CD4-positive, alpha-beta memory T cell (primary cell): Measurements from ENCODE around the gene TMEM61. TPM values are rescaled to one million over a fixed set of nuclear protein-coding genes. Genes with fewer than 3 reads are reported as not detected.
"Not testable (repeated sequence)": the region's sequence is repeated elsewhere in the genome, so short reads cannot be mapped to it uniquely, and the experiment has no call there.

Source experiments
- CTCF ChIA-PET: fragments of 350-600 bp; sonication (Branson Sonifier 250); formaldehyde crosslinking; loops from one replicate; lab custom pipeline; 2021; ENCODE audit warnings: inconsistent platforms; ENCODE audit not compliant: partially characterized antibody; lab: Charles Lee
- POLR2A ChIA-PET: fragments of 350-600 bp; sonication (Branson Sonifier 250); formaldehyde crosslinking; loops from one replicate; lab custom pipeline; 2021; ENCODE audit not compliant: partially characterized antibody; lab: Charles Lee
- DNase-seq, 5 donors: peaks; one replicate each; pipeline versions ENCODE4 v3.0.0 to v3.0.0-alpha.2; 2020 to 2022; ENCODE audit warnings: mixed read lengths in 1 of 5
- H3K27ac ChIP-seq: one replicate; pipeline ENCODE4 v1.7.0; 2013; ENCODE audit warnings: low read depth, low read length
- H3K27me3 ChIP-seq: 2 replicates; pipeline ENCODE4 v1.7.0; 2013; ENCODE audit warnings: mild to moderate bottlenecking, low read length, moderate library complexity; ENCODE audit not compliant: insufficient read depth
- H3K36me3 ChIP-seq: 2 replicates; pipeline ENCODE4 v1.7.0; 2013; ENCODE audit warnings: mild to moderate bottlenecking, low read length, moderate library complexity; ENCODE audit not compliant: insufficient read depth
- H3K4me1 ChIP-seq: 2 replicates; pipeline ENCODE4 v1.7.0; 2013; ENCODE audit warnings: mild to moderate bottlenecking, low read length, moderate library complexity; ENCODE audit not compliant: insufficient read depth
- H3K4me3 ChIP-seq, 2 donors: one replicate each; pipeline ENCODE4 v1.7.0; 2013; ENCODE audit warnings: low read length in 2 of 2, mild to moderate bottlenecking in 1 of 2
- H3K9me3 ChIP-seq, 2 donors: one replicate each; pipeline ENCODE4 v1.7.0; 2013; ENCODE audit warnings: low read length in 2 of 2, control low read depth in 1 of 2; ENCODE audit not compliant: control insufficient read depth in 1 of 2
- H3K27ac Mint-ChIP-seq, 7 donors: one replicate each; pipeline ENCODE4 v1.8.0; 2020 to 2021; ENCODE audit warnings: mixed read lengths in 7 of 7, mild to moderate bottlenecking in 6 of 7, inconsistent platforms in 3 of 7, moderate library complexity in 3 of 7
- H3K27me3 Mint-ChIP-seq, 2 donors: one replicate each; pipeline ENCODE4 v1.8.0; 2020 to 2021; ENCODE audit warnings: mixed read lengths in 2 of 2
- H3K36me3 Mint-ChIP-seq, 2 donors: one replicate each; pipeline ENCODE4 v1.8.0; 2020 to 2021; ENCODE audit warnings: mixed read lengths in 2 of 2, inconsistent platforms in 1 of 2, mild to moderate bottlenecking in 1 of 2
- H3K4me1 Mint-ChIP-seq, 4 donors: one replicate each; pipeline ENCODE4 v1.8.0; 2020 to 2021; ENCODE audit warnings: mixed read lengths in 4 of 4, mild to moderate bottlenecking in 1 of 4
- H3K4me3 Mint-ChIP-seq, 8 donors: one replicate each; pipeline ENCODE4 v1.8.0; 2020 to 2021; ENCODE audit warnings: mixed read lengths in 8 of 8, mild to moderate bottlenecking in 7 of 8, moderate library complexity in 6 of 8, inconsistent platforms in 3 of 8
- H3K9me3 Mint-ChIP-seq, 8 donors: one replicate each; pipeline ENCODE4 v1.8.0; 2020 to 2021; ENCODE audit warnings: mixed read lengths in 8 of 8, mild to moderate bottlenecking in 5 of 8, inconsistent platforms in 3 of 8, moderate library complexity in 1 of 8
- intact Hi-C: fragments of 100-400 bp; cut with micrococcal nuclease; formaldehyde crosslinking; loops from one replicate; pipeline ENCODE4 v1.15.1; 2023
- polyA plus RNA-seq, 2 donors: library from polyadenylated mRNA; unstranded; fragments of 300-500 nt; fragmentation: Illumina TruSeq; gene quantifications; one replicate each; pipeline ENCODE4 v1.2.3, GENCODE V29; 2021
- total RNA-seq, 2 experiments: library from RNA; stranded (reverse); gene quantifications; one replicate each; pipeline ENCODE4 v1.2.3, GENCODE V29; 2021

The TMEM61 gene
- total and polyA plus RNA-seq, 4 experiments from 2014 or later, result not detected

DNA sequence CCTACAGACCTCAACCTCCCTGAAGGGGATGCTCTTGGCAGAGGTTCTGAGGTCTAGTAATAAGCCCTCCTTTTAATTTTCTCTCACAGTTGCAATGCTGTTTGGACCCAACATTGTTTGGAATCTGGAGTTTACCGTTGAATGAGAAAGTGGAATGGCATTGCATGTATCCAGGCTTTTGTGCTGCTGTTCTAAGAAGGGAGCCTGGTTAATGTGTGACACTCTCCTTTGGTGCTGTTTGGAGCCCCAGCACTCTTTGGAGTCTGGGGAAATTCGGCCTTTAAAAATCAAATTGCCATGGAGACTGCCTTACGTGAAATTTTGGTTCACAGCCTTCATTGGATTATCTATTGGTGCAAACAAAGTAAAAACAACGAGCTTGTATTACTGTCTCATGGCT is 23.7 kb upstream of the TMEM61 start:
- ChIA-PET CTCF (interaction anchor here (2.3 to 3.3 kb wide), 3 partner anchors 9 to 40 kb away, joined by 11 to 17 read pairs (median 15); no protein-coding TSS in a partner anchor), POLR2A (no interaction called here)
- Mint-ChIP-seq H3K4me3 (no peak overlapping the region), H3K4me1 (no peaks in the 10 kb centered on the region), H3K36me3 (peaks cover 0 to 3% of the 10 kb centered on the region in 2 donors), H3K9me3 (peaks cover 0 to 21% (median 15%) of the 10 kb centered on the region in 8 donors), H3K27ac (no peak overlapping the region), H3K27me3 (no peaks in the 10 kb centered on the region)
- Histone ChIP-seq H3K4me3 (no peak overlapping the region), H3K27ac (no peak overlapping the region), H3K9me3 (no peaks in the 10 kb centered on the region), H3K27me3 (no peaks in the 10 kb centered on the region), H3K36me3 (no peaks in the 10 kb centered on the region), H3K4me1 (no peaks in the 10 kb centered on the region)
- no peak for DNase-seq
- intact Hi-C loops, result loop anchor here (10.0 kb wide), 1 partner anchor 1748 kb away; no protein-coding TSS in a partner anchor

GRCh38 chr1:54959241-54959640 is 21.2 kb upstream of the TMEM61 start:
- CTCF ChIA-PET, result interaction anchor here (2.7 to 3.3 kb wide), 3 partner anchors 11 to 37 kb away, joined by 7 to 15 read pairs (median 11); no protein-coding TSS in a partner anchor
- peaks cover 0 to 3% of the 10 kb centered on the region in 2 donors for H3K36me3 Mint-ChIP-seq

GRCh38 chr1:54962612-54963395 is 17.6 kb upstream of the TMEM61 start:
- H3K9me3 ChIP-seq, result no peaks in the 10 kb centered on the region
- H3K27me3 Mint-ChIP-seq, result peaks cover 4 to 5% of the 10 kb centered on the region in 2 donors
- CTCF ChIA-PET, result interaction anchor here (1.2 to 1.5 kb wide), 2 partner anchors 16 to 17 kb away, joined by 3 to 5 read pairs; no protein-coding TSS in a partner anchor

More at GRCh38 chr1:54959241-54959640, 21.2 kb upstream of the TMEM61 start:
- Histone ChIP-seq H3K4me1 (no peaks in the 10 kb centered on the region), H3K4me3 (no peak overlapping the region), H3K9me3 (no peaks in the 10 kb centered on the region), H3K27ac (no peak overlapping the region), H3K27me3 (no peaks in the 10 kb centered on the region), H3K36me3 (no peaks in the 10 kb centered on the region)
- Mint-ChIP-seq H3K4me3 (no peak overlapping the region), H3K4me1 (no peaks in the 10 kb centered on the region), H3K9me3 (peaks cover 0 to 21% (median 14%) of the 10 kb centered on the region in 8 donors), H3K27ac (no peak overlapping the region), H3K27me3 (peaks cover 0 to 2% of the 10 kb centered on the region in 2 donors)
- POLR2A ChIA-PET, result no interaction called here
- intact Hi-C loops, result loop anchor here (10.0 kb wide), 1 partner anchor 1746 kb away; no protein-coding TSS in a partner anchor
- no peak for DNase-seq

GRCh38 chr1:54963829-54964228 is 16.6 kb upstream of the TMEM61 start:
- H3K27ac Mint-ChIP-seq, POLR2A ChIA-PET, H3K27ac ChIP-seq, H3K36me3 Mint-ChIP-seq, H3K9me3 Mint-ChIP-seq, DNase-seq, H3K4me1 Mint-ChIP-seq, H3K27me3 Mint-ChIP-seq, H3K4me1 ChIP-seq, H3K27me3 ChIP-seq, H3K36me3 ChIP-seq, intact Hi-C loops, H3K4me3 ChIP-seq, H3K9me3 ChIP-seq, H3K4me3 Mint-ChIP-seq: not testable (repeated sequence)
- CTCF ChIA-PET, result interaction anchor here (1.2 to 1.5 kb wide), 2 partner anchors 17 to 18 kb away, joined by 3 to 5 read pairs; no protein-coding TSS in a partner anchor

More at GRCh38 chr1:54962612-54963395, 17.6 kb upstream of the TMEM61 start:
- H3K27ac ChIP-seq, result no peak overlapping the region
- Mint-ChIP-seq H3K27ac (no peak overlapping the region), H3K9me3 (peaks cover 0 to 15% (median 7%) of the 10 kb centered on the region in 8 donors), H3K4me3 (no peak overlapping the region), H3K4me1 (peaks cover 5 to 7% (median 6%) of the 10 kb centered on the region in 4 donors), H3K36me3 (no peaks in the 10 kb centered on the region)
- H3K36me3 ChIP-seq, result no peaks in the 10 kb centered on the region
- H3K27me3 ChIP-seq, result no peaks in the 10 kb centered on the region
- intact Hi-C loops, result no loop called here
- no peak for DNase-seq
- POLR2A ChIA-PET, result no interaction called here
- no peaks in the 10 kb centered on the region for H3K4me1 ChIP-seq
- no peak overlapping the region for H3K4me3 ChIP-seq

- peak overlapping the region in 1 of 8 donors; percentile 14 for H3K4me3 Mint-ChIP-seq
- Histone ChIP-seq H3K27ac (no peak overlapping the region), H3K4me1 (no peaks in the 10 kb centered on the region), H3K9me3 (no peaks in the 10 kb centered on the region), H3K27me3 (no peaks in the 10 kb centered on the region), H3K36me3 (no peaks in the 10 kb centered on the region), H3K4me3 (no peak overlapping the region)
- peaks cover 5 to 7% (median 6%) of the 10 kb centered on the region in 4 donors for H3K4me1 Mint-ChIP-seq
- no peak for DNase-seq
- POLR2A ChIA-PET, result no interaction called here
- H3K27ac Mint-ChIP-seq, result no peak overlapping the region
- intact Hi-C loops, result no loop called here
- H3K36me3 Mint-ChIP-seq, result no peaks in the 10 kb centered on the region
- H3K9me3 Mint-ChIP-seq, result no peaks in the 10 kb centered on the region
- H3K27me3 Mint-ChIP-seq, result peaks cover 13 to 15% of the 10 kb centered on the region in 2 donors
- CTCF ChIA-PET, result interaction anchor here (1.4 kb wide), 1 partner anchor 21 kb away, joined by 3 read pairs; no protein-coding TSS in a partner anchor
These were observed 14.6 kb upstream of the TMEM61 start for GRCh38 chr1:54965624-54966340.

DNA sequence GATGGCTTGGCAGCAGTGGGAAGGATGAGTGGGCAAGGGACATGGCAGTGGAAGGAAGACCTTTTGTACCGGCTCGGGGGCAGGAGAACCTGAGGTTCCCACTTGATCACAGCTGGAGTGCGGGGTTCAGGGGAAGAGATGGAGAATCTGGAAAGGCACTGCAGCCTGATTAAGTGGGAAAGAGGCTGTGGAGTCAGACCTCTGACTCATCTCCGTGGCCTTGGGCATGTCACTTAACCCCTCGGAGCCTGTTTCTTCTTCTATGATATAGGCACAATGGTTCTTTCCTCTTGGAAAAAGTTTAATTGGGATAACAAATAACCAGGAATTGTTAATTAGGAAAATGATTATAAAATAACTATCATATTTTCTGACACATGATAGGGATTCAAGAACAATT is 13.1 kb upstream of the TMEM61 start:
- Histone ChIP-seq H3K27ac (no peak overlapping the region), H3K4me3 (no peak overlapping the region), H3K9me3 (no peaks in the 10 kb centered on the region), H3K36me3 (no peaks in the 10 kb centered on the region), H3K4me1 (no peaks in the 10 kb centered on the region), H3K27me3 (no peaks in the 10 kb centered on the region)
- POLR2A ChIA-PET, result no interaction called here
- H3K27me3 Mint-ChIP-seq, result peaks cover 13 to 18% of the 10 kb centered on the region in 2 donors
- intact Hi-C loops, result no loop called here
- no peaks in the 10 kb centered on the region for H3K36me3 Mint-ChIP-seq
- no peak overlapping the region for H3K4me3 Mint-ChIP-seq
- no peak overlapping the region for H3K27ac Mint-ChIP-seq
- no peaks in the 10 kb centered on the region for H3K9me3 Mint-ChIP-seq
- CTCF ChIA-PET, result no interaction called here
- H3K4me1 Mint-ChIP-seq, result peaks cover 5 to 7% (median 6%) of the 10 kb centered on the region in 4 donors
- DNase-seq, result no peak

- H3K36me3 ChIP-seq, result no peaks in the 10 kb centered on the region
- H3K9me3 ChIP-seq, result no peaks in the 10 kb centered on the region
- no peaks in the 10 kb centered on the region for H3K9me3 Mint-ChIP-seq
- ChIA-PET POLR2A (no interaction called here), CTCF (interaction anchor here (1.2 kb wide), 1 partner anchor 23 kb away, joined by 3 read pairs; no protein-coding TSS in a partner anchor)
- no peak overlapping the region for H3K4me3 Mint-ChIP-seq
- no peak for DNase-seq
- intact Hi-C loops, result no loop called here
- no peak overlapping the region for H3K4me3 ChIP-seq
- H3K27ac ChIP-seq, result no peak overlapping the region
- peaks cover 19 to 23% of the 10 kb centered on the region in 2 donors for H3K27me3 Mint-ChIP-seq
- no peak overlapping the region for H3K27ac Mint-ChIP-seq
- H3K4me1 Mint-ChIP-seq, result peaks cover 5 to 7% (median 6%) of the 10 kb centered on the region in 4 donors
- no peaks in the 10 kb centered on the region for H3K27me3 ChIP-seq
- no peaks in the 10 kb centered on the region for H3K36me3 Mint-ChIP-seq
- H3K4me1 ChIP-seq, result no peaks in the 10 kb centered on the region
These were observed 11.9 kb upstream of the TMEM61 start for GRCh38 chr1:54968551-54968950.
